Progenitor cell of endocrine pancreas (in vitro differentiated cells): Measurements from ENCODE around the gene CCDC8. TPM values are rescaled to one million over a fixed set of nuclear protein-coding genes. Genes with fewer than 3 reads are reported as not detected.

Experiments
- DNase-seq: peaks from one replicate; pipeline ENCODE4 v3.0.0; 2021; ENCODE audit warnings: low spot score; ENCODE audit not compliant: unreplicated experiment
- H3K27ac Mint-ChIP-seq: 2 replicates; pipeline ENCODE4 v1.8.0; 2021; ENCODE audit warnings: mild to moderate bottlenecking, moderate library complexity, mixed read lengths
- H3K27me3 Mint-ChIP-seq: 2 replicates; pipeline ENCODE4 v1.8.0; 2021; ENCODE audit warnings: mixed read lengths
- H3K36me3 Mint-ChIP-seq: 2 replicates; pipeline ENCODE4 v1.8.0; 2022; ENCODE audit warnings: mixed read lengths; ENCODE audit not compliant: insufficient read depth
- H3K4me1 Mint-ChIP-seq: 2 replicates; pipeline ENCODE4 v1.8.0; 2021; ENCODE audit warnings: low read depth, mixed read lengths
- H3K4me3 Mint-ChIP-seq: 2 replicates; pipeline ENCODE4 v1.8.0; 2021; ENCODE audit warnings: low read depth, mild to moderate bottlenecking, moderate library complexity, mixed read lengths
- H3K9me3 Mint-ChIP-seq: 2 replicates; pipeline ENCODE4 v1.8.0; 2021; ENCODE audit warnings: low read depth, mixed read lengths
- CTCF ChIP-seq: fragments of 200-600 bp; sonication (generic); IDR thresholded peaks from one replicate; pipeline ENCODE4 v1.5.0; 2021; ENCODE audit warnings: antibody characterized with exemption, mild to moderate bottlenecking; ENCODE audit not compliant: unreplicated experiment
- total RNA-seq: library from RNA; stranded (reverse); gene quantifications from 2 replicates; pipeline ENCODE4 v1.2.1, GENCODE V29; 2021

Gene CCDC8
- total RNA-seq, 1 donor from 2014 or later = 33.8 TPM

GRCh38 chr19:46429999-46430398 lies 16.6 kb upstream of the CCDC8 start:
- TF ChIP-seq CTCF = no peak
- Mint-ChIP-seq H3K4me3 (no peak overlapping the region), H3K27ac (no peak overlapping the region), H3K27me3 (peaks cover 39% of the 10 kb centered on the region), H3K4me1 (peaks cover 7% of the 10 kb centered on the region), H3K36me3 (no peaks in the 10 kb centered on the region), H3K9me3 (no peaks in the 10 kb centered on the region)
- no peak for DNase-seq

GRCh38 chr19:46428239-46429135 lies 15.1 kb upstream of the CCDC8 start, which contains the start of gene PNMA8C:
Gene PNMA8C (minus strand): TSS chr19:46428936. CDS start chr19:46428359, 577 bp downstream.
- peaks cover 33% of the 10 kb centered on the region for H3K27me3 Mint-ChIP-seq

GRCh38 chr19:46427518-46428045 lies 14.2 kb upstream of the CCDC8 start:
- Mint-ChIP-seq H3K4me3 (no peak overlapping the region), H3K27ac (no peak overlapping the region), H3K27me3 (peaks cover 33% of the 10 kb centered on the region), H3K36me3 (no peaks in the 10 kb centered on the region), H3K4me1 (peaks cover 7% of the 10 kb centered on the region), H3K9me3 (no peaks in the 10 kb centered on the region)
- DNase-seq = no peak
- TF ChIP-seq CTCF = no peak

More at GRCh38 chr19:46428239-46429135, 15.1 kb upstream of the CCDC8 start, which contains the start of gene PNMA8C:
- H3K9me3 Mint-ChIP-seq = no peaks in the 10 kb centered on the region
- H3K27ac Mint-ChIP-seq = no peak within 1 kb of the TSS
- peaks cover 7% of the 10 kb centered on the region for H3K4me1 Mint-ChIP-seq
- no peak for TF ChIP-seq CTCF
- H3K4me3 Mint-ChIP-seq = peak within 1 kb of the TSS; percentile 24
- no peaks in the 10 kb centered on the region for H3K36me3 Mint-ChIP-seq
- peak; percentile 34 for DNase-seq

- peak overlapping the region; percentile 80 for H3K4me3 Mint-ChIP-seq
- H3K27me3 Mint-ChIP-seq = peaks cover 31% of the 10 kb centered on the region
- H3K4me1 Mint-ChIP-seq = peaks cover 7% of the 10 kb centered on the region
- no peaks in the 10 kb centered on the region for H3K9me3 Mint-ChIP-seq
- no peak for TF ChIP-seq CTCF
- H3K36me3 Mint-ChIP-seq = no peaks in the 10 kb centered on the region
- DNase-seq = peak; percentile 71
- H3K27ac Mint-ChIP-seq = peak overlapping the region; percentile 85
These were observed 13.3 kb upstream of the CCDC8 start for GRCh38 chr19:46426506-46427162.

GRCh38 chr19:46426035-46426505 lies 12.7 kb upstream of the CCDC8 start:
- Mint-ChIP-seq H3K9me3 (no peaks in the 10 kb centered on the region), H3K4me1 (peaks cover 7% of the 10 kb centered on the region), H3K27ac (peak overlapping the region; percentile 85), H3K36me3 (no peaks in the 10 kb centered on the region), H3K4me3 (peak overlapping the region; percentile 80), H3K27me3 (peaks cover 29% of the 10 kb centered on the region)
- no peak for TF ChIP-seq CTCF
- DNase-seq = no peak
